ENCODE data around the gene PPARD.

Gene PPARD

GRCh38 chr6:35368038-35368887 is 25.9 kb downstream of the PPARD start:
- Histone ChIP-seq H3K36me3 (ENCODE audit: insufficient read depth, low read length) (no peaks in the 10 kb centered on the region), H3K9ac (ENCODE audit: insufficient read length) (no peak overlapping the region), H3K9me3 (ENCODE audit: low read depth, low read length) (no peaks in the 10 kb centered on the region), H3K27ac (no peak overlapping the region), H3K4me3 (no peak overlapping the region)
- DNase-seq (ENCODE audit: low read depth, low spot score): no peak
- no peak for TF ChIP-seq EZH2 (IDR thresholded peaks at IDR 0.05)
- no peak for TF ChIP-seq POLR2AphosphoS5 (IDR thresholded peaks at IDR 0.05; ENCODE audit: borderline replicate concordance, low read depth, low read length)
- TF ChIP-seq FOXP2 (optimal IDR thresholded peaks at IDR 0.05; ENCODE audit: control extremely low read depth, extremely low read length, insufficient read depth): no peak

DNA sequence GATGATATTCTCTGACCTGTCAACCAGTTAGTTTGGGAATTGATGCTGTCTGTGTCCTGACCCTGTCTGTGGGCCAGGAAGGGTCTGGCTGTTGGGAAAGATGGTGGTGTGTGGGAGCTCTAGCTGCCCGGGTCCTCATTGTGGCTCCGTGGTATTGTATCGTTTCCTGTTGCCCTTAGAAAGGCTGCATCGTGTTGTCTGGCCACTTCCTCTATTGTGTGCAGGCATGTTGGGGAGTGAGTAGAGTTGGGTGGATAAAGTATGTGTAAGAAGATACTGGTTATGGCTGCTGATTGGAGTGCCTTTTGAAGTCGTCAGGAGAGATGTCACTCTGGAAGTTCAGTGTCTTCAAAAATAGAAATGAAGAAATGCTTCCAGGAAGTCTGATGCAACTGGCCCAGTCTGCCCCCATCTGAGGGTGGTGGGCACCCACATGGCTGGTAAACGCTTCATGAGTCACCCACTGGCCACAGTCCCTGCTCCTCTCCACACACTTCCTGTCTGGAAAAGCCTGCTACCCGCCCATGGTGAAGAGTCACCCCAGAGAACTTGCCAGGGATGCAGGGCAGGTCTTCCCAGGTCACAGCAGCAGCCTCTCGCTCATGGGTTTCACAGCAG is 27.9 kb downstream of the PPARD start:
- Histone ChIP-seq H3K36me3 (ENCODE audit: insufficient read depth, low read length) (no peaks in the 10 kb centered on the region), H3K9ac (ENCODE audit: insufficient read length) (no peak overlapping the region), H3K4me3 (no peak overlapping the region), H3K9me3 (ENCODE audit: low read depth, low read length) (no peaks in the 10 kb centered on the region), H3K27ac (no peak overlapping the region)
- TF ChIP-seq FOXP2 (optimal IDR thresholded peaks at IDR 0.05; ENCODE audit: control extremely low read depth, extremely low read length, insufficient read depth) (no peak), POLR2AphosphoS5 (IDR thresholded peaks at IDR 0.05; ENCODE audit: borderline replicate concordance, low read depth, low read length) (no peak), EZH2 (IDR thresholded peaks at IDR 0.05) (no peak)
- no peak for DNase-seq (ENCODE audit: low read depth, low spot score)

- H3K27ac ChIP-seq: no peak overlapping the region
- DNase-seq (ENCODE audit: low read depth, low spot score): no peak
- H3K9me3 ChIP-seq (ENCODE audit: low read depth, low read length): no peaks in the 10 kb centered on the region
- no peaks in the 10 kb centered on the region for H3K36me3 ChIP-seq (ENCODE audit: insufficient read depth, low read length)
- TF ChIP-seq FOXP2 (optimal IDR thresholded peaks at IDR 0.05; ENCODE audit: control extremely low read depth, extremely low read length, insufficient read depth): no peak
- TF ChIP-seq POLR2AphosphoS5 (IDR thresholded peaks at IDR 0.05; ENCODE audit: borderline replicate concordance, low read depth, low read length): no peak
- no peak overlapping the region for H3K9ac ChIP-seq (ENCODE audit: insufficient read length)
- H3K4me3 ChIP-seq: no peak overlapping the region
Observed at GRCh38 chr6:35370785-35371493, 28.6 kb downstream of the PPARD start.

DNA sequence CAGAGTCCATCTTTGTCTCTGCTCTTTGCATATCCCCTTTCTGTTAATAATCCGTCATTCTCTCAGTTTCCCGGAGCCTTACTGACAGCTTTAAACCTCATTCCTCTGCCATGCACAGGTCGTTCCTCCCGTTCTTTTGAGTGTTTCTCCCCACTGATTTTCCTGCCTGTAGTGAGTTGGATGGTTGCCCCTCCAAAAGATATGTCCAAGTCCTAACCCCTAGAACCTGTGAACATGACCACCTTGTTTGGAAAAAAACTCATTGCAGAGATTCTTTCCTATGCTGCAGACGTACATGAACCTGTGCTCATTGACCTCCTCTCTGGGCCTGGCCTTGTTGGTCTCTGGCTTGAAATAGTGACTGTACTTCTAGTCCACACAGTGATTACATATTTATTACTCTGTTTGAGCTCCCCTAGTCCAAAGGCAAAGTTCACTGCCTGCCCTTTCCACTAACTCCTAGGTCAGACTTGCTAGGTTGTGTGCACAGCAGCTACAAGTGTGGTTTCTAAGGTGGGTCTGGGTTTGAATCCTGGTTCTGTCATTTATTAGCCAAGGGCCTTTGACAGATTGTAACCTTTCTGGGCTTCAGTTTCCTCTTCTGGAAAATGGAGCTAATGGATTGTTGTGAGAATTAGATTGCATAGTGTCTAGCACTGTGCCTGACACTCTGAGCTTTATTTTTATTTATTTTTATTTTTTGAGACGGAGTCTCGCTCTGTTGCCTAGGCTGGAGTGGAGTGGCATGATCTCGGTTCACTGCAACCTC is 29.3 kb downstream of the PPARD start:
- Histone ChIP-seq H3K27ac (no peak overlapping the region), H3K36me3 (ENCODE audit: insufficient read depth, low read length) (no peaks in the 10 kb centered on the region), H3K9ac (ENCODE audit: insufficient read length) (no peak overlapping the region), H3K9me3 (ENCODE audit: low read depth, low read length) (no peaks in the 10 kb centered on the region), H3K4me3 (no peak overlapping the region)
- TF ChIP-seq FOXP2 (optimal IDR thresholded peaks at IDR 0.05; ENCODE audit: control extremely low read depth, extremely low read length, insufficient read depth) (no peak), POLR2AphosphoS5 (IDR thresholded peaks at IDR 0.05; ENCODE audit: borderline replicate concordance, low read depth, low read length) (no peak), EZH2 (IDR thresholded peaks at IDR 0.05) (no peak)
- DNase-seq (ENCODE audit: low read depth, low spot score): no peak

- Histone ChIP-seq H3K27ac (no peak overlapping the region), H3K4me3 (no peak overlapping the region), H3K9ac (ENCODE audit: insufficient read length) (no peak overlapping the region), H3K36me3 (ENCODE audit: insufficient read depth, low read length) (no peaks in the 10 kb centered on the region), H3K9me3 (ENCODE audit: low read depth, low read length) (no peaks in the 10 kb centered on the region)
- no peak for TF ChIP-seq POLR2AphosphoS5 (IDR thresholded peaks at IDR 0.05; ENCODE audit: borderline replicate concordance, low read depth, low read length)
- no peak for TF ChIP-seq FOXP2 (optimal IDR thresholded peaks at IDR 0.05; ENCODE audit: control extremely low read depth, extremely low read length, insufficient read depth)
- TF ChIP-seq EZH2 (IDR thresholded peaks at IDR 0.05): no peak
- DNase-seq (ENCODE audit: low read depth, low spot score): no peak
Observed at GRCh38 chr6:35372633-35373032, 30.3 kb downstream of the PPARD start.

DNA sequence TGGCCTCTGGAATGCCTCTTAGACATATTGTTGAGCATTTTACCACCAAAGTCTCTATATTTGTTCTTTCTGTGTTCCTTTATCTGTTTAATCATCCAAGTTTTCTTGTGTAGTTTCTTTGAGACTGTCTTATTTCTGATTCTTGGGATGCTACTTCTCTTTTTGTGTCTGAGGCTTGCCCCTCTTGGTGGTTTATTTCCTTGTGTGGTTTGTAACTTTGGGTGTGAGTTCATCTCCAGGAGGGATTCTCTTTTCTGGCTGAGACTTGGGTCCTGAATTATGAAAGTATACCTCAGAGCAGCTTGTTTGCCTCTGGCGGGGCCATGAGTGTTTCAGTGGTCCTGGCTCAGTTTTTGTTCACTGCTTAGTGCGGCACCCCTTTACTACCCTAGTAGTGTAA is 33.9 kb downstream of the PPARD start:
- H3K4me3 ChIP-seq: no peak overlapping the region
- no peak for TF ChIP-seq FOXP2 (optimal IDR thresholded peaks at IDR 0.05; ENCODE audit: control extremely low read depth, extremely low read length, insufficient read depth)
- TF ChIP-seq POLR2AphosphoS5 (IDR thresholded peaks at IDR 0.05; ENCODE audit: borderline replicate concordance, low read depth, low read length): no peak
- no peak for TF ChIP-seq EZH2 (IDR thresholded peaks at IDR 0.05)
- H3K27ac ChIP-seq: no peak overlapping the region
- H3K36me3 ChIP-seq (ENCODE audit: insufficient read depth, low read length): no peaks in the 10 kb centered on the region
- H3K9me3 ChIP-seq (ENCODE audit: low read depth, low read length): no peaks in the 10 kb centered on the region
- no peak overlapping the region for H3K9ac ChIP-seq (ENCODE audit: insufficient read length)
- no peak for DNase-seq (ENCODE audit: low read depth, low spot score)

GRCh38 chr6:35377002-35377401 is 34.6 kb downstream of the PPARD start:
- no peak for DNase-seq (ENCODE audit: low read depth, low spot score)
- Histone ChIP-seq H3K9ac (ENCODE audit: insufficient read length) (no peak overlapping the region), H3K4me3 (no peak overlapping the region), H3K36me3 (ENCODE audit: insufficient read depth, low read length) (no peaks in the 10 kb centered on the region), H3K27ac (no peak overlapping the region), H3K9me3 (ENCODE audit: low read depth, low read length) (no peaks in the 10 kb centered on the region)
- TF ChIP-seq EZH2 (IDR thresholded peaks at IDR 0.05): no peak

GRCh38 chr6:35378261-35378660 is 35.9 kb downstream of the PPARD start:
- Histone ChIP-seq H3K36me3 (ENCODE audit: insufficient read depth, low read length) (no peaks in the 10 kb centered on the region), H3K4me3 (no peak overlapping the region), H3K9me3 (ENCODE audit: low read depth, low read length) (no peaks in the 10 kb centered on the region), H3K9ac (ENCODE audit: insufficient read length) (no peak overlapping the region), H3K27ac (no peak overlapping the region)
- TF ChIP-seq FOXP2 (optimal IDR thresholded peaks at IDR 0.05; ENCODE audit: control extremely low read depth, extremely low read length, insufficient read depth) (no peak), EZH2 (IDR thresholded peaks at IDR 0.05) (no peak), POLR2AphosphoS5 (IDR thresholded peaks at IDR 0.05; ENCODE audit: borderline replicate concordance, low read depth, low read length) (no peak)
- no peak for DNase-seq (ENCODE audit: low read depth, low spot score)
